GM12878 (cell line): ENCODE data around the gene CYSLTR1. TPM values are rescaled to one million over a fixed set of nuclear protein-coding genes. Genes with fewer than 3 reads are reported as not detected.

Experiments used
- ATF2 ChIP-seq: IDR thresholded peaks from 2 replicates; pipeline ENCODE4 v1.6.1; 2012; ENCODE audit warnings: low read length, inconsistent platforms
- EED ChIP-seq: sonication (generic); IDR thresholded peaks from 2 replicates; pipeline ENCODE4 v1.6.1; 2016; ENCODE audit warnings: antibody characterized with exemption, low read depth
- ELK1 ChIP-seq: IDR thresholded peaks from 2 replicates; pipeline ENCODE4 v1.6.1; 2012; ENCODE audit warnings: low read depth, low read length, improper control_type of control experiment
- FOS ChIP-seq: IDR thresholded peaks from 3 replicates; pipeline ENCODE4 v1.6.1; 2011; ENCODE audit warnings: borderline replicate concordance; ENCODE audit not compliant: insufficient read length; ENCODE audit errors: extremely low read depth
- GABPA ChIP-seq: IDR thresholded peaks from 2 replicates; pipeline ENCODE4 v1.6.1; 2014; ENCODE audit warnings: antibody characterized with exemption, low read depth, mild to moderate bottlenecking, inconsistent platforms
- HCFC1 ChIP-seq: fragments of 150-350 bp; IDR thresholded peaks from 2 replicates; pipeline ENCODE4 v1.6.1; 2014; ENCODE audit warnings: low read length
- HSF1 ChIP-seq: fragments of 150-350 bp; IDR thresholded peaks from 2 replicates; pipeline ENCODE4 v1.6.1; 2014; ENCODE audit warnings: mild to moderate bottlenecking, low read depth, low read length
- IKZF1 ChIP-seq: fragments of 450-650 bp; conservative IDR thresholded peaks from 2 replicates; pipeline ENCODE4 v1.6.1; 2017; ENCODE audit warnings: antibody characterized with exemption, mild to moderate bottlenecking
- IRF5 ChIP-seq: fragments of 450-650 bp; IDR thresholded peaks from 2 replicates; pipeline ENCODE4 v1.6.1; 2017; ENCODE audit warnings: borderline replicate concordance
- MTA3 ChIP-seq: IDR thresholded peaks from 2 replicates; pipeline ENCODE4 v1.6.1; 2012; ENCODE audit warnings: low read length, inconsistent platforms, borderline replicate concordance
- MYB ChIP-seq: fragments of 150-350 bp; IDR thresholded peaks from 2 replicates; pipeline ENCODE4 v1.6.1; 2014; ENCODE audit warnings: mild to moderate bottlenecking, low read depth, low read length, borderline replicate concordance
- NFIC ChIP-seq: IDR thresholded peaks from 2 replicates; pipeline ENCODE4 v1.6.1; 2012; ENCODE audit warnings: low read depth, mild to moderate bottlenecking, inconsistent platforms, low read length, moderate library complexity
- NR2F1 ChIP-seq: fragments of 450-650 bp; conservative IDR thresholded peaks from 2 replicates; pipeline ENCODE4 v1.6.1; 2017; ENCODE audit warnings: mild to moderate bottlenecking
- RCOR1 ChIP-seq: conservative IDR thresholded peaks from 2 replicates; pipeline ENCODE4 v1.6.1; 2012; ENCODE audit warnings: low read depth, low read length, improper control_type of control experiment
- SREBF2 ChIP-seq: IDR thresholded peaks from 2 replicates; pipeline ENCODE4 v1.6.1; 2012; ENCODE audit warnings: mild to moderate bottlenecking, low read length
- SUPT20H ChIP-seq: IDR thresholded peaks from 2 replicates; pipeline ENCODE4 v1.6.1; 2011; ENCODE audit warnings: low read depth, mild to moderate bottlenecking, low read length, moderate library complexity, borderline replicate concordance; ENCODE audit not compliant: control insufficient read depth
- polyA plus RNA-seq, 11 experiments: library from polyadenylated mRNA; depleted of rRNA in 4 of 11; unstranded in 6 of 11; stranded (reverse) in 5 of 11; fragments of >200 nt; fragmentation: Nextera tagmentation in 4 of 11; fragmentation: Illumina TruSeq in 1 of 11; extraction: Ambion mirVana in 4 of 11; extraction: Trizol in 1 of 11; gene quantifications; 1 replicate in 1 of 11; 2 replicates in 10 of 11; pipeline versions ENCODE4 v1.2.1 to v1.2.3, GENCODE V29; 2011 to 2016; ENCODE audit warnings: inconsistent platforms in 2 of 11, missing spikeins in 2 of 11, low read depth in 1 of 11
- total RNA-seq, 4 experiments: library from RNA; depleted of rRNA in 3 of 4; stranded (reverse); fragments of >200 nt in 3 of 4; fragmentation: Illumina TruSeq in 1 of 4; extraction: Trizol in 1 of 4; gene quantifications; 2 replicates each; pipeline versions ENCODE4 v1.2.1 to v1.2.3, GENCODE V29; 2013 to 2021

Gene CYSLTR1
- total and polyA plus RNA-seq, 10 of the 15 experiments (the other 5 are each of a cell fraction or from before 2014, with no cell fraction given) = 13.7 to 42.0 (median 24.0) TPM

- TF ChIP-seq NR2F1 = 0 out of 2 replicates have a peak, but pooled peaks have one; percentile 24
- no peak for TF ChIP-seq SUPT20H
- no peak for TF ChIP-seq HSF1
- TF ChIP-seq ELK1 = no peak
- TF ChIP-seq ATF2 = 0 out of 2 replicates have a peak, but pooled peaks have one; percentile 29
- TF ChIP-seq MTA3 = 0 out of 2 replicates have a peak, but pooled peaks have one; percentile 30
- peak; percentile 46 for TF ChIP-seq IKZF1
- peak; percentile 62 for TF ChIP-seq NFIC
- TF ChIP-seq EED = no peak
- no peak for TF ChIP-seq IRF5
- TF ChIP-seq FOS = no peak
- TF ChIP-seq SREBF2 = no peak
- TF ChIP-seq RCOR1 = no peak
- TF ChIP-seq MYB = no peak
- TF ChIP-seq HCFC1 = no peak
- TF ChIP-seq GABPA = no peak
These were observed at the start of gene CYSLTR1 (continued) for GRCh38 chrX:78327370-78328086.
